HCT116 (cell line): ENCODE data around the gene DOLPP1. TPM values are rescaled to one million over a fixed set of nuclear protein-coding genes. Genes with fewer than 3 reads are reported as not detected.

Experiments
- total RNA-seq: library from RNA; stranded (reverse); gene quantifications from one replicate; pipeline ENCODE4 v1.2.1, GENCODE V29; 2021; ENCODE audit not compliant: unreplicated experiment

The DOLPP1 gene
- total RNA-seq, 1 experiment from 2014 or later, result 17.4 TPM

Other genes with a start within 250 kb of the DOLPP1 start
- gene KYAT1, start 199.2 kb upstream of the DOLPP1 start, total RNA-seq, result 10.1 TPM
- 22.0 TPM for gene LRRC8A, start 199.0 kb upstream of the DOLPP1 start, total RNA-seq
- gene PHYHD1, start 160.1 kb upstream of the DOLPP1 start, total RNA-seq, result 0.32 TPM
- gene DOLK, start 133.5 kb upstream of the DOLPP1 start, total RNA-seq, result 12.0 TPM
- 115 TPM for gene NUP188, start 133.4 kb upstream of the DOLPP1 start, total RNA-seq
- gene SH3GLB2, start 52.8 kb upstream of the DOLPP1 start, total RNA-seq, result 87.9 TPM
- 23.7 TPM for gene MIGA2, start 44.5 kb upstream of the DOLPP1 start, total RNA-seq
- 29.0 TPM for gene CRAT, start 29.7 kb downstream of the DOLPP1 start, total RNA-seq
- gene PTPA, start 30.3 kb downstream of the DOLPP1 start, total RNA-seq, result 177 TPM
- gene IER5L, start 97.2 kb downstream of the DOLPP1 start, total RNA-seq, result 195 TPM